HG03060 (cell line): ENCODE measurements around the gene VAMP8.
"Not testable (repeated sequence)": the region's sequence is repeated elsewhere in the genome, so short reads cannot be mapped to it uniquely, and the experiment has no call there.

Source experiments
- ATAC-seq: cut with Tn5 transposase; IDR thresholded peaks from one replicate; pipeline ENCODE4 v1.9.1; 2021; ENCODE audit warnings: low read depth, moderate number of reproducible peaks; ENCODE audit not compliant: unreplicated experiment

The VAMP8 gene

DNA sequence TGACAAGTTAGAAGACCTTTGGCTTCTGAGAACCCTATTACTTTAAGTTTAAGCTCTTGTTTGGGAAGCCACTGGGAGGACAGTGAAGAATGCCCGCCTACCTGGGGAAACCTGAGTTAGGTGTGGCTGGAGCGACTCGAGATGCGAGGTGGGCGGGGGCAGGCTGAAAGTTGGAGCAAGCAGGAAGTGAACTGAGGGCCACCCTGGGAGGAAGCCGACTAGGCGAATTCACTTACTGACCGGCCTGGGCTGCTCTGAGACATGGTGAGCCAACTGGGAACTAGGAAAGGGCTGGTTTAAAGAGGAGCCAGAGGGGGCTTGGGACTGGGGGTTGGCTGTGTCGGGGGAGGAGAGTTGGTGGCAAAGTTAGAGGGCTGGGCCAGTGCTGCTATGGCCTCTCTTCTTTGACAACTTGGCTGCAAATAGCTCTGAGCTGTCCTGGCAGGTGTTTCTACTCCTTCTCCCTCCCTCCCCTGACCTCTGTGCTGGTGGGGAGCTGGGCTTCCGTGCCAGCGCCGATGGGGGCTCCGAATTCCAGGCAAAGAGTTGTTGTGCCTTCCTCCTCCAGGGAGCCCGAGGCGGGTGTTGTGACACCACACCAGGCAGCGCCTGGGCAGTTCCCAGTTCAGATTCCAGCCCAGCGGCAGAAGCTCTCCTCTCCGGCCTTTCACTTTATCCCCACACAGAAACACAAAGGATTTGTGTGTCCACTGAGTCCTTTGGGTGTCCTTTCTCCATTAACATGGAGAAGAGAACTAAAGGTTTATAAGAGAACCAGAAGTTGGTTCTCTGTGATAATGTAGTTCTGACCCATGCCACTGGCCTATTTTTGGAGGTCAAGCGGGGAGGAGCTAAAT, at the start of gene VAMP8:
Gene VAMP8, plus strand, starts transcription at position 201 of the 857 bp plus-strand sequence. Its CDS starts 61 bp downstream, at position 262.
- peak; percentile 52 for ATAC-seq

DNA sequence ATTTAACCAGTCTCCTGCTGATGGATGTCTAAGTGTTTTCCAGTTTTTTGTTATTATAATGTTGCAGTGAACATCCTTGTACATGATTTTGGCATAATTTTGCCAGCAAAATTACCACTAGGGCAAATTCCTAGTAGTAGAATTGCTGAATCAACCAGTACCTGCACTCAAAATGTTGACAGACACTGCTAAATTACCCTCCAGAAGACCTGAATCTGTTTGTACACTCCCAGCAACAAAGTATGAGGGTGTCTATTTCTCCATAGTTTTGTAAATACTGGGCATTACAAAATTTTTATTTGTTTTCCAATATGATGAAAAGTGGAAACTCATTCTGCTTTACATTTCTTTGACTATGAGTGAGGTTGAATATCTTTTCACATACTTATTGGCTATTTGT, 49.6 kb upstream of the VAMP8 start:
- ATAC-seq, result no peak

DNA sequence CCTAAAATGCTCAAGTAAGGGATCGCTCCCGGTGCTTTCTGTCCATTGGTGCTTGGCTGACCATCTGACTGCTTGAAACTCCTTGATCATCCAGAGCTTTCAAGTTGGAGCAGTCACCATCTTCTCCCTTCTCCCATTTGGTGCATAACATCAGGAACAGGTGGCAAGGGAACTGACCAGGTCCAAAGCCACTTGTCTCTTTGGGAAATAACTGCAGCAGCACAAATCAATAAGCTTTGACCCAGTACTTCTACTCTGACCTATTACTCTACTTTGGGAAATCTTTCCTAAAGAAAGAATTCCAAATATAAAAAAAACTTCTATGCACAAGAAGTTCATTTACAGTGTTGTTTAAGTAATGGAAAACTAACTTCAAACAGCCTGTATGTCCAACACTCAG, 49.0 kb upstream of the VAMP8 start:
- ATAC-seq, result no peak

DNA sequence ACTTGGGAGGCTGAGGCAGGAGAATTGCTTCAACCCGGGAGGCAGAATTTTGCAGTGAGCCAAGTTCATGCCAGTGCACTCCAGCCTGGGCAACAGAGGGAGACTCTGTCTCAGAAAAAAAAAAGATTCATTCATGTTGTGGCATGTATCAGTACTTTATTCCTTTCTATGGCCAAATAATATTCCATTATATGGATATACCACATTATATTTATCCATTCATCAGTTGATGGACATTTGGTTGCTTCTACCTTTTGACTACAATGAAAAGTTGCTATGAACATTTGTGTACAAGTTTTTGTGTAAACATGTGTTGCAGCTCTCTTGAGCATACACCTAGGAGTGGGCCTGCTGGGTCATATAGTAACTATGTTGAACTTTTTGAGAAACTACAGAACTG, 47.6 kb upstream of the VAMP8 start:
- no peak for ATAC-seq

DNA sequence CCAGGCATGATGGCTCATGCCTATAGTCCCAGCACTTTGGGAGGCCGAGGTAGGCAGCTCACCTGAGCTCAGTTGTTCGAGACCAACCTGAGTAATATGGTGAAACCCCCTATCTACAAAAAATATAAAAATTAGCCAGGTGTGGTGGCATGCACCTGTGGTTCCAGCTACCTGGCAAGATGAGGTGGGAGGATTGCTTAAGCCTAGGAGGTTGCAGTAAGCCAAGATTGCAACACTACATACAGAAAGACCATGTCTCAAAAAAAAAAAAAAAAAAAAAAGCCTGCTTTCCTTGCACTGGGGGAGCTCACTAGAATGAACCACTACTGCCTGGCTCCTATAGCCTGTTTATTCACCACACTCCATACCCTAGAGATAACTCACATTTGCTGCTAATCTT, 45.8 kb upstream of the VAMP8 start:
- no peak for ATAC-seq

DNA sequence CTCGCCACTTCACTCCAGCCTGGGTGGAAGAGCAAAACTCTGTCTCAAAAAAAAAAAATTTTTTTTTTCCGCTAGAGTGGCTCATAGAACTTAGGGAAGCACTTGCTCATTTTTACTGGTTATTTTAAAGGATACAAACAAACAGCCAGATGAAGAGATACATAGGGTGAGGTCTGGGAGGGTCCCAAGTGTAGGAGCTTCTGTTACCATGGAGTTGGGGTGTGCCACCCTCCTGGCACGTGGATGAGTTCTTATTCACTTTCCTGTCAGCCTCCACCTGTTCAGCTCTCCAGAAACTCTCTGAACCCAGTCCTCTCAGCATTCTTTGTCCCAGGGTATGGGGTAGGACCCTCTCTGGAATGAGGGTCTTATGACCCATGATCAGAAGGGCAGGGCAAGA, 43.3 kb upstream of the VAMP8 start:
- ATAC-seq, result no peak

DNA sequence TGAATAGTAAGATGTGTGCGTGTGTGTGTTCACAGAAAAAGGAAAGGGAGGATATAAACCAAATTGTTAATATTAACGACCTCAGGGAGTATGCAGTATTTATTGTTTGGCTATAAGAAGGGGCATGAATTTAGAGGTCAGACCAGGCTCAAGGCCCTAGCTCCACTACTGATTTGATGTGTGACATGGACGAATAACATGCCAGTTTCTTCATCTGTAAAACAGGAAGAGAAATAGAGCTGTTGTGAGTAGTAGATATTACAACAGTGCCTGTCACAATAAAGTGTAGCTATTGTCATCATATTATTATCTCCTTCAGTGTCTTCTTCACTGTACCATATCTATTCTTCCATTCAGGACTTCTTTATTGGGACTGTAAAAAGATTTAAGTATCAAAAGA, 42.5 kb upstream of the VAMP8 start:
- no peak for ATAC-seq

DNA sequence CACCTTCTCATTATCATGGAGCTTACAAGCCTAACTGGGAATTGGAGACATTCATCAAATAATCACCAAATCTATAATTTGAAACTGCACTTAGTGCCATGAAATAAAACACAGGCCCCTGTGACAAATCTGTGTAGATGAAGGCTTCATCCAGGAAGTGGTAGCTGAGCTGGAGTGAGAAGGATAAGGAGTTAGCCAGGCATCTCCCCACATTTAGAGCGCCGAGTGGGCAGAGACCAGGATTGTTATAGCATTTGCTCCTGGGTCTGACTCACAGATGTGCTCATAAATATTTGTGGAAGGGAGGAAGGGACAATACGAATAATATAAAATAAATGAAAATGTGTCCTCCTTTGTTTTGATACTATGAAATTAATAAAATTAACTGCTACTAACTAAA, 40.9 kb upstream of the VAMP8 start:
- no peak for ATAC-seq

DNA sequence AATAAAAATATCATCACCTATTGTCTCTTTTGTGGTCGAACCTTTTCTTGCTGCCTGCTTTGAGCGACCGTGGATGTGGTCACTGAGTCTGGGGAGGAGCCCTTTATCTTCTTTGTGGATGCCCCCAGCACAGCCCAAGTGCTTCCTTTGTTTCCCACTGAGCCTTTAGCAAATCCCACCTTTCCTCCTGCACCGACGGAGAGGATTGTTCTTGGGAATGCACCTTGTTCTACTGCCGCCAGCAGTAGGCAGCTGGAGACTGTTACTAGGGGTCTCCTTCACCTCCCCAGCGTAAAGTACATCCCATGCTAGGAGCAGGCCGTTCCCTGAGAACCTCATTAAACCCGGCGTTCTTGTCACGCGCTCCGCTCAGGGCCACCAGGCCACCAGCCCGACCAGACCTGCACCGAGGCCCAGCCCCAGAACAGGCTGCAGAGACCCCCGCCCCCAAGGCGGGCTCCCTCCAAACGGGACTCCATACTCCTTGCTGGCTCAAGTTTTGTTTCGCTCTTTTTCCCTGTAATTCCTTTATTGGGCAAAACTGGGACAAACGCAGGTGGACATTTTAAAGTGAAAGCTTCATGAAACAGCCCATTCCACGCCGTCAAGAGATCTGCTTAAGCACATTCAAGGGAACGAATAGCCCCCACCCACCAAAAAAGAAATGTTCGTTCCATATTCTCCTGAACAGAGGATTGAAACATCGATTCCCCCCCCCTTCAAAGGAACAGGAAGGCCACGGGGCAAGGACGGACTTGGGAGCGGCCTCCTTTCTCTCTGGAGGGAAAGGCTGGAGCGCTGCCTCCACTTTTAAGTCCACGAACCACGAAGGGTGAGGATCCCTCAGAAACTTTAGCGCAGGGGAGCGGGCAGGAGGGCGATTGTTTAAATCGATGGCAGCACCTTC, 39.5 kb upstream of the VAMP8 start:
- ATAC-seq, result no peak

DNA sequence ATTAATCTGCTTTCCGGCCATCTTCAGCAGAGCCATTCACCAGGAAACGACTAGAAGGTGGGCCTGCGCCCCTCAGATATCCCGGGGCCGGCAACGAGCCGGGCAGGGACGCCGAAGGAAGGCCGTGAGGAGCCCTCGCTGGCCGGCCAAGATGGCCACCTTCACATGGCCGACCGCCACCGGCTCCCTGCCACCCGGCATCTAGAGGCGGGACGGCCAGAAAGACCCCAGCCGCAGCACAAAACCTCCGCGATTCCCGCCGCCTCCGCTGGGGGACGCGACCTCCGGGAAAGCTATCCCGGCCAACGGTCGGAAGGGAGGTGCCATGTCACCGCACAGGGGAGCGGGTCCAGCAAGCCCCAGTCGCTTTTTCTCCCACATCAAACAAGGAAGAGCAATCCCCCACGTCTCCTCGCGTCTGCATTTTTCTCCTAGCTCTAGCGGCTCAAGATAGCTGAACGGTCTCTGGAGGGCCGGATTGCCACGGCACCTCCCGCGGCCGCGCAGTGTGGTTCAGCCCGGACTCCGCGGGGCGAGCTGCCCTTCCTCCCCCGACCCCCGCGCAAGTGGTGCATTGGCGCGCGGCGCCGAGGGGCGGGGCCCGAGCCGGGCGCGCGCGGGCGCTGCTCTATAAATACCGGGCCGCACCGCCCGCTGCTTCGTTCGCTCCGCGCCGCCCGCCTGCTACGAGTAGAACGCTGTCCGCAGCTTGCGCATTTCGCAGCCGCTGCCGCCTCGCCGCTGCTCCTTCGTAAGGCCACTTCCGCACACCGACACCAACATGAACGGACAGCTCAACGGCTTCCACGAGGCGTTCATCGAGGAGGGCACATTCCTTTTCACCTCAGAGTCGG, 38.7 kb upstream of the VAMP8 start, which contains the start of gene MAT2A:
Gene MAT2A, plus strand, starts transcription at position 662 of the 854 bp plus-strand sequence. Its CDS starts 120 bp downstream, at position 782.
- ATAC-seq, result peak; percentile 43

DNA sequence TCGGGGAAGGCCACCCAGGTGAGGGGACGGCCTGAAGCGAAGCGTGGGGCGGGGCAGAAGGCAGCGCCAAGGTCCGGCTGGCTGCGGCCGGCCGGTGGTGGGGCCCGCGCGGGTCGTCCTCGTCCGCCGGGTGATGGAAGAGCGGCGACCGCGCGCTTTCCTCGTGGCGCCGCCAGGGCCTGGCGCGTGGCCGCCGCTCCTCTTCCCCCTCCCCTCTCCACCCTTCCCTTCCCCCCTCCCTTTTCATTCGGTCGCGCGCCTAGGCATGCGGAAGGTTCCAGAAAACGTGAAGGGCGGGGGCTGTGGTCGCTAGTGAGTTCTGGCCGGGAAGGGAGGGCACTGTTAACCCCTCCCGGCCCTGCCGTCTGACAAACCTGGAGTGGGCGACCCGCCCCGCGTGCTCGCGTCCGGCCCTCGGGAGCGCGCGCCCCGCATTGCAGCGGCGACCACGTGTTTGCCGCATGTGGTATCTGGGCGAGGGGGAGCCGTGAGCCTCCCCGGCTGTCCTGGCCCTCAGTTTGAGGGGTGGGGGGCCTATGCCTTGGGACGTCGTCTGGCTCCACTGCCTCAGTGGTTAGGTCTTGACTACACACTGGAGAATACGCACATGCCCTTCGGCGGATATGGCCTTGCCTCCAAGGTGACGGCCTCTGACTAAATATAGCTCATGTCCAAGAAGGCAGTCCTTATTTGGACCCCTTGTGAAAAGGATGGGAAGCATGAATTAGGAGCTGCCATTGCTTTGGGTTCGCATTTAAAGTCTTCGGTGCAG, 37.8 kb upstream of the VAMP8 start:
- no peak for ATAC-seq

DNA sequence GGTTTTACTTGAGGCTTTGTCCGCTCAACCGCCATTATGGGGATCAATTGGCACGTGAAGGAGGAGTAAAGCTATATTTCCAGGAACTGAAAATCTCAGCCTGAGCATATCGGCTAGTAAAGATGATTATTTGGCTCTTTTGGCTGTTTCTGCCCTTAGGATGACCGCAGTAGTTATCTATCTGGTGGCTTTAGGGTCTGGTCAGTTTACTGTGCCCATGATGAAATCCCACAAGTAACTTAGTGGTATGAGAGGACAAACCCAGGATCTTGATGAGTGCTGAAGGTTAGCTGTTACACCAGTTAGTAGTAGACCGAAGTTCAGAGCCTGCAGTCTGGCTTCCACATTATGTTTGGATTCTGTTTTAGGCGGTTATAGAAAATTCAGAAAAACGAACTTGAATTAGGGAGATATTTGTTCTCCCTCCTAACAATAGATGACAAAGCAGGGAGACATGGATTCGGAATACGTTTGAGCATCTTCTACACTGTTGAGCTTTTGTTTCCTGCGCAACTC, 37.2 kb upstream of the VAMP8 start:
- no peak for ATAC-seq

DNA sequence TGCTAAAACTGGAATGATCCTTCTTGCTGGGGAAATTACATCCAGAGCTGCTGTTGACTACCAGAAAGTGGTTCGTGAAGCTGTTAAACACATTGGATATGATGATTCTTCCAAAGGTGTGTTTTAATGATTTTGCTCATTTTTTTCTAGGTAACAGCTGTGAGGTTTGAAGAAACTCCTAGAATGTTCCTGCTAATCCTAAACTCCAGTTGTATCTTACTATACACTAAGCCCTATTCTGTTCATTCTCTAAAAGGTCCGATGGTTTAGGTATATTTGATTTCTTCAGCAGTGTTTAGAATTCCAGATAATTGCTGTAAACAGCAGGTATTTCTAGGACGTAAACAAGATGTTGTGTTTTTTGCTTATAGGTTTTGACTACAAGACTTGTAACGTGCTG, 36.1 kb upstream of the VAMP8 start:
- ATAC-seq, result no peak

DNA sequence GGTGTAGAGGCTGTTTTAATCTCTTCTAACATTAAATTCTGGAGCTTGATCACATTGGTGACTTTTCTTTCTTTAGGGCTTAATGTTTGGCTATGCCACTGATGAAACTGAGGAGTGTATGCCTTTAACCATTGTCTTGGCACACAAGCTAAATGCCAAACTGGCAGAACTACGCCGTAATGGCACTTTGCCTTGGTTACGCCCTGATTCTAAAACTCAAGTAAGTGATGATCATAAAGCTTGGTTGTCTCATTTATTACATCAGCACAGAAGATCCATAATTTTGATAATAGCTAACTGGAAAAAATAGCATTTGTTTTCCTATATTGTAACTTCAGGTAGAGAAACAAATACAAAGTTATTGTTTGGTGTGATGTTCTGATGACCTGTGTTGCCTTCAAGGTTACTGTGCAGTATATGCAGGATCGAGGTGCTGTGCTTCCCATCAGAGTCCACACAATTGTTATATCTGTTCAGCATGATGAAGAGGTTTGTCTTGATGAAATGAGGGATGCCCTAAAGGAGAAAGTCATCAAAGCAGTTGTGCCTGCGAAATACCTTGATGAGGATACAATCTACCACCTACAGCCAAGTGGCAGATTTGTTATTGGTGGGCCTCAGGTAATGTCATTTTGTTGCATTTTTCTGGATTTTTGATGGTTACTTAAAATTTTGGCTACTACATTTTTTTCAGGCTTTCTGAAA, 35.5 kb upstream of the VAMP8 start:
- no peak for ATAC-seq

DNA sequence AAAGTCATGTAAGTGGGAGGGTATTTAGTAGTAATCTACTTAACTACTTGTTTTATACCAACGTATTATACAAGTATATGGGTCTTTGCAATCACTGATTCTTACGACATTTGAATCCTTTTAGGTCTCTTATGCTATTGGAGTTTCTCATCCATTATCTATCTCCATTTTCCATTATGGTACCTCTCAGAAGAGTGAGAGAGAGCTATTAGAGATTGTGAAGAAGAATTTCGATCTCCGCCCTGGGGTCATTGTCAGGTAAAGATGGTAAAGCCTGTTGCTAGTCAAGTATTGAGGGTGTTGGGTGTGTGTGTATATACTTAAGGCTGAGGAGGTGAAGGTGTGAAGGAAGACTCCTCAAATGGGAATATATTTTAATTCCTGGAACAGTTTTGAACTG, 34.6 kb upstream of the VAMP8 start:
- no peak for ATAC-seq

DNA sequence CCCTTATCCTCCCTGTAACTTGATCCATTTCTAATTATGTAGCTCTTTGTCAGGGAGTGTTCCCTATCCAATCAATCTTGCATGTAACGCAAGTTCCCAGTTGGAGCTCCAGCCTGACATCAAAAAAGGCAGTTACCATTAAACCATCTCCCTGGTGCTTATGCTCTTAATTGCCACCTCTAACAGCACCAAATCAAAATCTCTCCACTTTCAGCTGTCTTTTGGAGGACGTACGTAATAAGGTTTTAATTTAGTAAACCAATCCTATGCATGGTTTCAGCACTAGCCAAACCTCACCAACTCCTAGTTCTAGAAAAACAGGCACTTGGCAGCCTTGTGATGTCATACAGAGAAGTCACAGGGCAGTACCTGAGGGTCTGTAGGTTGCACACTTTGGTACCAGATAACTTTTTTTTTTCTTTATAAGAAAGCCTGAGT, 33.1 kb upstream of the VAMP8 start:
- ATAC-seq, result not testable (repeated sequence)

DNA sequence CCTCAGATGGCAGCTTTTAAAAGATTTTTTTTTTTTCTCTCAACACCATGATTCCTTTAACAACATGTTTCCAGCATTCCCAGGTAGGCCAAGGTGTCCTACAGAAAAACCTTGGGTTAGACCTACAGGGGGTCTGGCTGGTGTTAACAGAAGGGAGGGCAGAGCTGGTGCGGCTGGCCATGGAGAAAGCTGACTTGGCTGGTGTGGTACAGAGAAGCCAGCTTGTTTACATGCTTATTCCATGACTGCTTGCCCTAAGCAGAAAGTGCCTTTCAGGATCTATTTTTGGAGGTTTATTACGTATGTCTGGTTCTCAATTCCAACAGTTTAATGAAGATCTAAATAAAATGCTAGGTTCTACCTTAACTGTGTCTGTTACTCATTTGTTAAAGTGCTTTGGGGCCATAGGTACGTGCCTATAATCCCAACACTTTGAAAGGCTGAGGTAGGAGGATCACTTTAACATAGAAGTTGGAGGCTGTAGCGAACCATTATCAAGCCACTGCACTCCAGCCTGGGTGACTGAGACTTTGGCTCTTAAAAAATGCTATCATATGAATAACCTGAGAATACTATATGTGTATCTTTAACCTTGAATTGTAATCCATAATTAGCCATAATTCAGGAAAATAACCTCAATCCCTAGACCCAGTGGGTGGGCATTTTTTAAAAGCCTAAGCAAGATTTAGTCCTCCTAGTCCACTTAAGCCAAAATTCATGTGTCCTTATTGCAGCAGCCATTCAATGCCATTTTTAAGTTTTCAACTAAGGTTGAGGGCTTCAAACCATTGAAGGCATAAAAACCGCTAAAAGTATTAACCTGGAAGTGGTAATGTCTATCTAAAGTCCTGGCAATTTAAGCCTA, 32.2 kb upstream of the VAMP8 start:
- ATAC-seq, result not testable (repeated sequence)

DNA sequence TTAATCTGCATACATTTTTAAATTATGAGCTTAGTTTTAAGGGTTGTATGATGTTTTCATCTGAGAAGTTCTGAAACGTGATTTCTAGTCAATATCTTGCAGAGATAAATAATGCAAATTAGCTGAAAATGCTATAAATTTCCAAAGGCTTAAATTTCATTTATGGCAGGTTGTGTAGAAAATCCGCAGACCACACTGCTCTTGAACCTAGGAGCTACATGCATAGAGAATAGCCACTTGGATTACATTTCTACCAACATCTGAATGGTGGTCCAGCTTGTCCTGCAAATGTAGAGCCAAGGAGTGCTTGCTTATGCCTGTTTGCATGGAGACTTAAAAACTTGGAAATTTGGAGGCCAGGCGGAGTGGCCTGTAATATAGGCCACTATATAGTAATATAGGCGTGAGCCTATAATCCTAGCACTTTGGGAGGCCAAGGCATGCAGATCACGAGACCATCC, 31.6 kb upstream of the VAMP8 start:
- no peak for ATAC-seq
